HTR-8/SVneo (cell line): Measurements from ENCODE around the gene EVPLL.
"Not testable (repeated sequence)": the region's sequence is repeated elsewhere in the genome, so short reads cannot be mapped to it uniquely, and the experiment has no call there.

Experiments used
- DNase-seq: peaks from one replicate; pipeline ENCODE4 v3.0.0; 2011; ENCODE audit warnings: low spot score, mixed read lengths; ENCODE audit not compliant: insufficient read length
- FAIRE-seq: peaks from 2 replicates; lab custom pipeline; 2011; peaks lifted over from hg19 to GRCh38; lab: Jason Lieb, UNC

Gene EVPLL

GRCh38 chr17:18378614-18379013 lies 1.0 kb downstream of the EVPLL start:
- not testable (repeated sequence) for FAIRE-seq, DNase-seq

DNA sequence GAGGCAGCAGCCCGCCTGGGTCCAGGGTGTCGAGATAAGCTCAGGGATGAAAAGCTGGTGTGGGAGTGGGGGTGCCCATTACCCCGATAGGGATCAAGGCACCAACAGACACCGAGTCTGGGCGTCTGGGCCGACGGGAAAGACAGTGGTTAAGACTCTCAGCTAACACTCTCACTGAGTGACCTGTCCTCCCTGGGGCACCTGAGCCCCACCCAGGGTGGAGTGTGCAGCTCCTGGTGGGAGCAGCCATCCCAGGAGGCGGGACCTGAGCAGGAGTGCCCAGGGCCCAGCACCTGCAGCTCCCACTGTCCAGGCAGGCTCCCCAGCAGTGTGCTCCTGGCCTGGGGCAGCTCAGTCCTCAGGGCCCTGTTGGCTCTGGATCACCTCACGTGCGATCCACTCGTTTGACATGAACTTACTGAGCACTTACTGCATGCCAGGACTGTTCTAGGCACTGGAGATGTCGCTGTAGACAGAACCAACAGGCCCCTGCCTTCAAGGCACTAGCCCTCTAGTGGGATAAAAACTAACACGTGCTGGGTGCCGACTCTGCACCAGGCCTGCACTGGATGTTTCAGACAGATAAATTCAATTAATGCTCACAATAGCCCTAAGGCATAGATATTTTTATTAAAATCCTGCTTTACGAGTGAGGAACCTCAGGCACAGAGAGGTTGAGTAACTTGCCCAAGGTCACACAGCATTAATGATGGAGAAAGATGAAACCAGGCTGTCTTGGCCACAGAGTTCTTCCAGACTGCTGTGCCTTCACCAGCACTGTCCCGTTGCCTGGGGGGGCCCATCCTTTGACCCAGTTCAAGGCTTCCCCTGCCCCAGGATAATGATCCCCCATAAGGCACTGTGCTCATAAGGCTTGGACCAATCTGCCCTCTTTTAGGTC lies 1.9 kb downstream of the EVPLL start:
- no peak for DNase-seq
- FAIRE-seq = no peak

DNA sequence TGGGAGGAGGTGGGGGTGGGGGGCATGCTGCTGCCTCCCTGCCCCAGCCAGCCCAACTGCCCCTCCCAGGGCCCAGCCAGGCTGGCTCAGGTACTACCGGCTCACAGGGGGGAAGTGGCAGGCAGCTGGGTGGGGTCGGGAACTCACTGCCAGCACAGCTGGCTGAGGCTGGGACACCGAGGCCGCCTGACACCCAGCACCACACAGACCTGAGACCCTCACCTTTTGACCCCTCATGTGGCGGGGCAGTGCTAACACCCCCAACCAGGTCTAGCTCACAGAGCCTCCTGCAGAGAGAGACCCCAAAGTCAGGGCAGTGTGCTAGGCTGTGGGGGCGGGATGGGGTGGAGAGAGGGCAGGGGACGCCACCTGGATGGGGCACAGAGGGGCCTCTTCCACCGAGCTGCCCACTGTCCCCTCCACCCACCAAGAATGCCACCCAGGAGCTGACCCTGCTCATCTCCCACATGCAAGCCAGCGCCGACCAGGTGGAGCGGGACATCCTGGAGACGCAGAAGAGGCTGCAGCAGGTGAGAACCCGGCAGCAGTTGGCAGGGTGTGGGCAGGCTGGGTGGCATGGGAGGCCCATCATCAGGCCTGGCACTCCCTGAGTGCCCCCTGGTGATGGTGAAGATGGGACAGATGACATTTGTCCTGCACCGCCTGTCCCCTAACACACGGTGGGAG lies 3.0 kb downstream of the EVPLL start:
- DNase-seq (no peak), FAIRE-seq (peak; percentile 33)

DNA sequence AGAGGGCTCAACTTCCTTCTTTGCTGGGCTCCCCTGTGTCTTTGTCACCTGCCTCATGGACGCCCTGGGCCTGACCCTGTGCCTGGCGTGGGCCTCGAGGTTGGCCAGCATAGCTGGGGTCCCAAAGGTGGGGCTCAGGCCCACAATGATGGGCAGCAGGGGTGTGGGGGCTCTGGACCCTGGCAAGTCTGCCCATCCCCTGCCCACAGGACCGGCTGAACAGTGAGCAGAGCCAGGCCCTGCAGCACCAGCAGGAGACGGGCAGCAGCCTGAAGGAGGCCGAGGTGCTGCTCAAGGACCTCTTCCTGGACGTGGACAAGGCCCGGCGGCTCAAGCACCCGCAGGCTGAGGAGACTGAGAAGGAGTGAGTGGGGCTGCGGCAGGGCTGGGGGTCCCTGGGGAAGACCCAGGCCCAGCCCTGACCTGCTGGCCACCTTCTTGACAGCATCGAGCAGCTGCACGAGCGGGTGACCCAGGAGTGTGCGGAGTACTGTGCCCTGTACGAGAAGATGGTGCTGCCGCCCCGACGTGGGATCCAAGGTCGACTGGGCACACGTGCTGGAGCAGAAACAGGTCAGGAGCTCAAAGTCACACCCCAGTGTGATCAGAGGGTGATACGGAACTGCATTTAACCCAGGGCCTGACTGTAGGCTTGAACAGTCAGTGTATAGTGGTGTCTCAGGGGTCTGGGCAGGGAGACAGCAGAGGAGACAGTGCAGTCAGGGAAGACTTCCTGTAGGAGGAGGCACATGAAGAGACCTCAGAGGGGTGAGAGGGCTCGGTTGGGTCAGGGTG lies 3.8 kb downstream of the EVPLL start:
- FAIRE-seq (peak; percentile 96), DNase-seq (no peak)

DNA sequence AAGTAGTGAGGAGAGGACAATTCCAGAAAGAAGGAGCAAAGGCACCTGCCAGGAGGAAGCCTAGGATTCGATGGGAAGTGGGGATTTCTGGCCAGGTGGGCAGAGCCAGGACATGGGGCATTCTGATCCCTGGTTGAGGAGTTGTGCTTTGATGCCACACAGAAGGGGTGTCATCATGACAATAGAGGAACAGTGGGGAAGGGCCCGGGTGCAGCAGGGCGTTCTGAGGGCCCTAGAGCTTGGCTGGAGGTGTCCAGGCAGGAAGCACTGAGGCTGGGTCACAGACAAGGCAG lies 4.3 kb downstream of the EVPLL start:
- DNase-seq (no peak), FAIRE-seq (no peak)

GRCh38 chr17:18382441-18383078 lies 5.0 kb downstream of the EVPLL start:
- FAIRE-seq = no peak
- DNase-seq = no peak

DNA sequence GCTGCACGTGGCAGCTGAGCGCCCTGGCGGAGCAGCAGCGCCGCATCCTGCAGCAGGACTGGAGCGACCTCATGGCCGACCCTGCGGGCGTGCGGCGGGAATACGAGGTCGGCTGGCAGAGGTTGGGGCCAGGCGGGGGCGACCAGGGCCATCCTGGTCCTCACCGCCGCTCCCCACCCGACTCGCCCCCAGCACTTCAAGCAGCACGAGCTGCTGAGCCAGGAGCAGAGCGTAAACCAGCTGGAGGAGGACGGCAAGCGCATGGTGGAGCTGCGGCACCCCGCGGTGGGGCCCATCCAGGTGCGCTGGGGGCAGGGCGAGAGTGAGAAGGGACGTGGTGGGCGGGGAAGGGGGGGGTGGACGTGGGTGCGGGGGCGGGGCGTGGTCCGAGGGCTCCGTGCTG lies 5.5 kb downstream of the EVPLL start:
- FAIRE-seq = peak; percentile 79
- not testable (repeated sequence) for DNase-seq

- not testable (repeated sequence) for DNase-seq, FAIRE-seq
Observed at GRCh38 chr17:18384271-18384670, 6.7 kb downstream of the EVPLL start.

GRCh38 chr17:18387583-18387982 lies 10.0 kb downstream of the EVPLL start:
- not testable (repeated sequence) for FAIRE-seq, DNase-seq

DNA sequence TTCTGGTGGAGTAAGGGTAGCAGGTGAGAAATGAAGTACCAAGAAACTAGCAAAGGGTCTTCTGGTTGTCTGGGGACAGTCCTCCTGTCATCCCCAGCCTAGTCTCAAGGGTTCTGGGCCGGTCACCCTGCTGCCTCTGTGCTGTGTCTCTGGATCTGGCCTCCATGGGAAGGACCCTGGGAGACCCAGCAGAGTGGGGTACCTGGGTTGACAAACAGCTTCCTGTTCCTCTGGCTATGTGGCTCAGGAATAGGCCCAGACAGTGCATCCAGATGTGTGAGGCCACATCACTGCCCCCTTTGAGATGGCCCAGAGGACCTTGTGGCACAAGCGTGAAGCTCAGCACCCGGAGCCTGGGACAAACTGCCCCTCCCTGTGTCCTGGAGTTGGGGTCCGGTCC lies 10.7 kb downstream of the EVPLL start:
- peak; percentile 49 for FAIRE-seq

DNA sequence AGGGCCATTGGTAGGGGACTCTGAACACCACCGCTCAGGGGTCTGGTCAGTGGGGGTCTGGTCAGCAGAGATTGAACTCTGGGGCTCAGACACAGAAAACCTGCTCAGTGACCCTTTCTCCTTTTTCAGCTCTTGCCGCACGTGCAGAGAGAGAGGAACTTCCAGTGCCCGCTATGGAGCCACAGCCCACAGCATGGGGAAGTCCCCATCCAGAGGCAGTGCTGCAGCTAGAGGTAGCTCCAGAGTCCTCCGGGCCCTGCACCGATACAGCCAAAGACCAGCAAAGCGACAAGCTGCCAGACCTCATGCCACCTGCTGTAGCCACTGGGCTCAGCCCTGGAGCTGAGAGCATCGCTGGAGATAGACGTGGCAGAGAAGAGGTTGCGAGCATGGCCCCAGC lies 11.2 kb downstream of the EVPLL start:
- FAIRE-seq = peak; percentile 9
- DNase-seq = not testable (repeated sequence)

More for the DNA sequence above, 10.7 kb downstream of the EVPLL start:
- DNase-seq = not testable (repeated sequence)

GRCh38 chr17:18401872-18402590 lies 24.5 kb downstream of the EVPLL start:
- FAIRE-seq = peak; percentile 57
- DNase-seq = not testable (repeated sequence)

DNA sequence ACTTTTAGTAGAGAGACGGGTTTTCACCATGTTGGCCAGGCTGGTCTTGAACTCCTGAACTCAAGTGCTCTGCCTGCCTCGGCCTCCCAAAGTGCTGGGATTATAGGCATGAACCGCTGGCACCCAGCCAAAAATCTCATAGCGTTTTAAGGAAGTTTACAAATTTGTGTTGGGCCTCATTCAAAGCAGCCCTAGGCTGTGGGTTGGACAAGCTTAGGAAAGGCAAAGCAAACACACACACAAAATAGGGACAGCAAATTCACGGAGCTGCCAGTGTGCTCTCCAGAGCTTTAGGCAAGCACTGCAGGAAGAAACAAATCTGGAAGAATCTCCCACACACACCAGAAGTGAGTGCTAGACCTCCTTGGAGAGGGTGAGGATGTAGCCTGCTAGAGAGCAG lies 25.6 kb downstream of the EVPLL start:
- FAIRE-seq, DNase-seq: not testable (repeated sequence)

DNA sequence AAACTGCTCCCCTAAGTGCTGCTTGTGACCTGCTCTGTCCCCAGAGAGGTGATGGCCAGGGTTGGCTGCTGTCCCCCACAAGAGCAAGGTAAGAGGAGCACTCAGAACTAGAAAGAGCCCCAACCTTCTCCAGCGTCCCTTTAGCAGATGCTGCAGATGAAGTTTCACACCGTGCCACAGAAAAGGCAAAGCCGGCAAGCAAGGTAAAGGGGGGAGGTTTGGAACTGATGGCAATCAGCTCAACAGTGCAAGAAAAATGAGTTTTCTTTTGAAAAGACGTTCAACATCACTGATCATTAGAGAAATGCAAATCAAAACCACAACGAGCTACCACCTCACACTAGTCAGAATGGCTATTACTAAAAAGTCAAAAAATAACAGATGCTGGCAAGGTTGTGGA lies 26.0 kb downstream of the EVPLL start:
- DNase-seq = not testable (repeated sequence)
- peak; percentile 64 for FAIRE-seq

DNA sequence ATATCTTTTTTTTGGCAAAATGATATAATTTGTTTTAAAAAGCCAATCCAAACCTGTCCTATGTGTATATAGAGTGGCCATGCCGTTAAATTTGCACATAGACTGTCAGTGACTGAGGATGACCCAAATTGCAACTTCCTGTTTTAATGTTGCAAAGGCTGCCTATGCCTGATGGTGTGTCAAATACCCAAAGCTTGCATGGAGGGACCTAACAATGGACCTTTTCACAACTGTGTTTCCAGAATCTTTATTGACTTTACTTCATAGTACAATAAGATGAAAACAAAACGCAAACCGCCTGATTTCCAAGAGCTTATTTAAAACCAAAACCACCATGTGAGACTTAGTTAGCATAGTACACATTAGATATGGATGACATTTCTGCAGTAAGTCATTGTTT lies 31.3 kb downstream of the EVPLL start:
- DNase-seq, FAIRE-seq: not testable (repeated sequence)

- not testable (repeated sequence) for DNase-seq, FAIRE-seq
Observed at GRCh38 chr17:18409321-18409720, 31.7 kb downstream of the EVPLL start.

- not testable (repeated sequence) for FAIRE-seq, DNase-seq
Observed at GRCh38 chr17:18410736-18411135, 33.2 kb downstream of the EVPLL start.

DNA sequence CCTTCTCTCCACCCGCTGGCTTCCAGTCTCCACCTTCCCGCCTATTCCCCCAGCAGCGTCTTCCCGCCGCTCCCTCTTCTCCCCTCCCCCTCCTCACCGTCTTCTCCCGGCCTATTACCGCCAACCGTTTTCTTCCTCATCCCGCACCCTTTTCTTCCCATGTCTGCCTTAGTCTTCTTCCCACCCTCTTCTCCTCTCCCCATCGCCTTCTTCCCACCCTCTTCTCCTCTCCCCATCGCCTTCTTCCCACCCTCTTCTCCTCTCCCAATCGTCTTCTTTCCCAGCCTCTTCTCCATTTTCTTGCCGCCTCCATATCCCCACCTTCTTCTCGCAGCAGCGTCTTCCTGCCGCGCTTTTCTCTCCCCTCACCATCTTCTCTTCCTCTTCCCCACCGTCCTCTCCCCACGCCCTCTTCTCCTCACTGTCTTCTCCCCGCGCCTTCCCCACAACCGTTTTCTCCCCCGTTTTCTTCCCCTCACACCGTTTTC lies 33.8 kb downstream of the EVPLL start:
- not testable (repeated sequence) for DNase-seq
- FAIRE-seq = peak; percentile 38

DNA sequence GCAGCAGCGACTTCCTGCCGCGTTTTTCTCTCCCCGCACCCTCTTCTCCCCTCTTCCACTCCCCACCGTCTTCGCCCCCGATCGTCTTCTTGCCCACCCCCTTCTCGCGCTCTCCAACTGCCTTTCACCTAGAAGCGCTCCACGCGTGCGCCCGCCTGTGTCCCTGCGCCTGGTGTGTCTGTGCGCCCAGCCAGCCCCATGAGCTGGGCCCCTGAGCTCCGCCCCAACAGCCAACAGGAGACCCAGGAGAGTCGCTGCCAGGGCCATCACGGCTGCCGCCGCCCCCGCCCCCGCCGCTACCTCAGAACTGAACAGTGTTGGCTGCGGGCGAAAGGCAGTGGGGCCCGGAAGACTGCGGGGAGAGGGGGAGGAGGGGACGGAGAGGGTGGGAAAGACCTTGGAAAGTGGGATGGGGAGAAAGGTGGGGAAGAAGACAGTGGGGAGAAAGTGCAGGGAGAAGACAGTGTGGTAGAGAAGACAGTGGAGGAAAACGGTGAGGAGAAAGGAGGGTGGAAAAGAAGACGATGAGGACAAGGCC lies 34.5 kb downstream of the EVPLL start:
- peak; percentile 98 for FAIRE-seq

More for the DNA sequence above, 34.5 kb downstream of the EVPLL start:
- DNase-seq = not testable (repeated sequence)
